GM10266 (cell line): Measurements from ENCODE around the gene ACTN1.

ENCODE experiments used
- DNase-seq: peaks from one replicate; pipeline ENCODE4 v3.0.0; 2012; ENCODE audit errors: extremely low spot score
- TF ChIP-seq, protein P1 (sequence below): IDR thresholded peaks from 2 replicates; pipeline ENCODE4 v1.5.1; 2012; ENCODE audit warnings: mild to moderate bottlenecking, low read depth; ENCODE audit not compliant: control insufficient read depth, insufficient read depth; ENCODE audit errors: missing control alignments

The ACTN1 gene

GRCh38 chr14:68939181-68939892 lies 39.8 kb downstream of the ACTN1 start:
- DNase-seq = no peak
- TF ChIP-seq, protein P1, sequence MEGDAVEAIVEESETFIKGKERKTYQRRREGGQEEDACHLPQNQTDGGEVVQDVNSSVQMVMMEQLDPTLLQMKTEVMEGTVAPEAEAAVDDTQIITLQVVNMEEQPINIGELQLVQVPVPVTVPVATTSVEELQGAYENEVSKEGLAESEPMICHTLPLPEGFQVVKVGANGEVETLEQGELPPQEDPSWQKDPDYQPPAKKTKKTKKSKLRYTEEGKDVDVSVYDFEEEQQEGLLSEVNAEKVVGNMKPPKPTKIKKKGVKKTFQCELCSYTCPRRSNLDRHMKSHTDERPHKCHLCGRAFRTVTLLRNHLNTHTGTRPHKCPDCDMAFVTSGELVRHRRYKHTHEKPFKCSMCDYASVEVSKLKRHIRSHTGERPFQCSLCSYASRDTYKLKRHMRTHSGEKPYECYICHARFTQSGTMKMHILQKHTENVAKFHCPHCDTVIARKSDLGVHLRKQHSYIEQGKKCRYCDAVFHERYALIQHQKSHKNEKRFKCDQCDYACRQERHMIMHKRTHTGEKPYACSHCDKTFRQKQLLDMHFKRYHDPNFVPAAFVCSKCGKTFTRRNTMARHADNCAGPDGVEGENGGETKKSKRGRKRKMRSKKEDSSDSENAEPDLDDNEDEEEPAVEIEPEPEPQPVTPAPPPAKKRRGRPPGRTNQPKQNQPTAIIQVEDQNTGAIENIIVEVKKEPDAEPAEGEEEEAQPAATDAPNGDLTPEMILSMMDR = no peak

DNA sequence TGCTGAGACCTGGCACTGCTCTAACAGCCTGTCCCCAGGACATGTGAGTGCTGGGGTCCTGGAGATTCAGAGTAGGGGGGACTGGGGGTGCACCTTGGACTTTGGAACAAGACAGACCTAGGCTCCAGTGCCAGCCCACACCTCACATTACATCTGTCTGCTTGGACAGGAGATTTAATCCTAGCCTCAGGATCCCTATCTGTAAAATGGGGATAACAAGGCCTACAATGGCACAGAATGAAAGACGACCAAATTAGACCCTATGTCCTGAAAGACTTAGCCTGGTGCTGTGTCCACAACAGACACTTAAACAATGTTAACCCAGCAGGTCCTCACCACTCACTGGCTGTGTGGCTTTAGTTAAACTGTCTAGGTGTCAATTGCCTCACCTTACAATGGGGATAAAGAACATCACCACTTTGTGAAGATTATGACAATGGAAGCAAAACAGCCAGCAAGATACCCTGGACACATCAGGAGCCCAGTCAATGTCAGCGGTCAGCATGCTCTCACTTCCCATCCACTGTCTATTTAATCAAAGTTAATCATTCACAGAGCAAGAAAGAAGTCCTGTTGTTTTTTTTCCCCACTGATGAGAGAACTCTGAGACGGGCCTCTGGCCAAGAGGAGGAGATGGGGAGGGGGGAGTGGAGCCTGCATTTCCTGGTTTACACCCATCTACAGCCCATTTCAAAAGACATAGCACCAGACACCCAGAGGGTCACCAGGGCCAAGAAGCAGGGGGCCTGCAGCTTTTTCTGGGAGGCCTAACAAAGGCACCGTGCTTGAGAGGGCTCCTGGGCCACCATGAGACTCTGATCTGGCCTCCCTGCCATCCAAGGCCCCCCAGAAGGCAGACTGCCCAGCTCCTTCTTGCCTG lies 40.6 kb downstream of the ACTN1 start:
- TF ChIP-seq, protein P1 = no peak
- DNase-seq = no peak

- no peak for DNase-seq
Observed at GRCh38 chr14:68937471-68938270, 41.4 kb downstream of the ACTN1 start.

DNA sequence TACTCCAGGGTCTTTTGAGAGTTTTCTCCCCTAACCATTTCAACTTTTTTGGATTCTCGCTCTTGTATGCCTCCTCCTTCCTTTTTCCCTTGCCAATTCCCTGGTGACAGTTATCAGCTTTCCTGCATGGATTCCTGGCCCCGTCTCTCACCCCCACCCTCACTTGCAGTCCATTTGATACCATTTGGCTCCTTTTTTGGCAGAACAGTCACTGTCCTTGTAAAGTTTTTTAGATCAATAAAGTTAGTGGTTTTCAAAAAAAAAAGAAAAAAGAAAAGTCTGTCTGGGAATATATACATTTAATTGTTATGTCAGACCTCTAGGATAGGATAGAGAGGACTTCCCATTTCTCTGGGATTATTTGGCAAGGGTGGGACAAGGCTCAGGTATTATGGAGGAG lies 42.1 kb downstream of the ACTN1 start:
- TF ChIP-seq, protein P1 = no peak
- no peak for DNase-seq

More at GRCh38 chr14:68937471-68938270, 41.4 kb downstream of the ACTN1 start:
- TF ChIP-seq, protein P1 = no peak

GRCh38 chr14:68936476-68936875 lies 42.6 kb downstream of the ACTN1 start:
- DNase-seq = no peak
- TF ChIP-seq, protein P1 = no peak

DNA sequence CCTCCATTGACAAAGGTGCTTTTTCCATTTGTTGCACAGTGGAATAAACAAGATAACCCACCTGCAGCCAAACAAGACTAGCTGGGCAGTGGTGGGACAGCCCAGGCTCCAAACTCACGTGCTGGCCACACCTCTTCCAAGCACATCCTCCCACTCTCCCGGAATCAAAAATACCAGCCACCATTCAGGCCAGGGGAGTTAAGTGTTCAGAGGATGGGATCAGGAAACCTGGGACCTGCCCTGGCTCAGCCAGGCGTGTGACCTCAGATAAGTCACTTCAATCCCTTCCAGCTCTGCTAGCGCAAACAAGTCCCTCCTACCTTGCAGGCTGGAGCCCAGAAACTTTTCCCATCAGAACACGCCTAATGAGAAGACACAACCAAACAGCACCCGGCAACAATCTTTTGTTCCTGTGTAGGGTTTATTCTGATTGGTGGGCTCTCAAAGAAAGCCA lies 43.3 kb downstream of the ACTN1 start:
- TF ChIP-seq, protein P1 = no peak

More for the DNA sequence above, 43.3 kb downstream of the ACTN1 start:
- DNase-seq = no peak
